Smooth muscle cell (in vitro differentiated cells): ENCODE measurements around the gene PTPRT. TPM values are rescaled to one million over a fixed set of nuclear protein-coding genes. Genes with fewer than 3 reads are reported as not detected.

ENCODE experiments used
- DNase-seq: peaks from one replicate; lab custom pipeline; 2025; ENCODE audit not compliant: unreplicated experiment; lab: John Stamatoyannopoulos, UW
- H2AFZ ChIP-seq: fragments of 200-600 bp; sonication (generic); 2 replicates; pipeline ENCODE4 v1.6.0; 2016; ENCODE audit warnings: antibody characterized with exemption, low read depth, mild to moderate bottlenecking
- H3F3A ChIP-seq: fragments of 200-600 bp; sonication (generic); 2 replicates; pipeline ENCODE4 v1.6.0; 2017; ENCODE audit warnings: antibody characterized with exemption, low read depth
- H3K27ac ChIP-seq: fragments of 200-600 bp; sonication (generic); 2 replicates; pipeline ENCODE4 v1.5.1; 2016; ENCODE audit warnings: low read depth, mild to moderate bottlenecking
- H3K27me3 ChIP-seq: fragments of 200-600 bp; sonication (generic); 2 replicates; pipeline ENCODE4 v1.6.1; 2016; ENCODE audit warnings: low read depth, mild to moderate bottlenecking
- H3K36me3 ChIP-seq: fragments of 200-600 bp; sonication (generic); 2 replicates; pipeline ENCODE4 v1.5.1; 2016; ENCODE audit warnings: low read depth
- H3K4me1 ChIP-seq: fragments of 200-600 bp; sonication (generic); 2 replicates; pipeline ENCODE4 v1.5.1; 2016; ENCODE audit warnings: low read depth
- H3K4me2 ChIP-seq: fragments of 200-600 bp; sonication (generic); 2 replicates; pipeline ENCODE4 v1.6.0; 2016; ENCODE audit warnings: mild to moderate bottlenecking
- H3K4me3 ChIP-seq: fragments of 200-600 bp; sonication (generic); 2 replicates; pipeline ENCODE4 v1.5.1; 2016; ENCODE audit warnings: mild to moderate bottlenecking
- H3K79me2 ChIP-seq: fragments of 200-600 bp; sonication (generic); 2 replicates; pipeline ENCODE4 v1.6.0; 2016; ENCODE audit warnings: low read depth, mild to moderate bottlenecking
- H3K9ac ChIP-seq: fragments of 200-600 bp; sonication (generic); 2 replicates; pipeline ENCODE4 v1.6.0; 2016; ENCODE audit warnings: low read depth
- H3K9me3 ChIP-seq: fragments of 200-600 bp; sonication (generic); replicated peaks from 2 replicates; pipeline ENCODE4 v1.5.1; 2016; ENCODE audit warnings: low read depth
- H4K20me1 ChIP-seq: fragments of 200-600 bp; sonication (generic); 2 replicates; pipeline ENCODE4 v1.6.0; 2016; ENCODE audit warnings: low read depth
- CTCF ChIP-seq: fragments of 200-600 bp; sonication (generic); IDR thresholded peaks from 2 replicates; pipeline ENCODE4 v1.5.1; 2017; ENCODE audit warnings: borderline replicate concordance, mild to moderate bottlenecking, antibody characterized with exemption; ENCODE audit not compliant: insufficient read depth, poor library complexity, severe bottlenecking
- WGBS: methylation state at CpG from one replicate; pipeline ENCODE4 v1.1.7; 2016; ENCODE audit warnings: low lambda C conversion rate; 5-methylcytosine and 5-hydroxymethylcytosine counted together
- polyA plus RNA-seq: library from polyadenylated mRNA; unstranded; fragments of >200 nt; fragmentation: Nextera tagmentation; extraction: Ambion mirVana; gene quantifications from 2 replicates; pipeline ENCODE4 v1.2.1, GENCODE V29; 2016
- total RNA-seq: library from RNA; depleted of rRNA; stranded (reverse); fragments of >200 nt; gene quantifications from 2 replicates; pipeline ENCODE4 v1.2.3, GENCODE V29; 2014

The PTPRT gene
- total and polyA plus RNA-seq, 2 experiments from 2014 or later: 0.99 to 2.1 TPM

- Histone ChIP-seq H2AFZ (no peak overlapping the region), H3K4me3 (no peak overlapping the region), H3K9me3 (no peaks in the 10 kb centered on the region), H3K27ac (no peak overlapping the region), H3K4me2 (no peak overlapping the region), H3F3A (no peaks in the 10 kb centered on the region), H3K36me3 (no peaks in the 10 kb centered on the region), H3K79me2 (no peaks in the 10 kb centered on the region), H3K9ac (no peak overlapping the region), H4K20me1 (no peaks in the 10 kb centered on the region), H3K4me1 (no peaks in the 10 kb centered on the region), H3K27me3 (no peaks in the 10 kb centered on the region)
- 100% methylated on average over 1 of the region's 1 CpG for WGBS
- no peak for TF ChIP-seq CTCF
- no peak for DNase-seq
Measured at GRCh38 chr20:42360621-42361020, 829.1 kb downstream of the PTPRT start.

- H2AFZ ChIP-seq: no peak overlapping the region
- no peak overlapping the region for H3K9ac ChIP-seq
- no peak overlapping the region for H3K27ac ChIP-seq
- H3F3A ChIP-seq: no peaks in the 10 kb centered on the region
- H3K4me3 ChIP-seq: no peak overlapping the region
- H3K4me2 ChIP-seq: no peak overlapping the region
- H3K4me1 ChIP-seq: no peaks in the 10 kb centered on the region
- H3K36me3 ChIP-seq: no peaks in the 10 kb centered on the region
- no peaks in the 10 kb centered on the region for H3K79me2 ChIP-seq
- TF ChIP-seq CTCF: no peak
- no peaks in the 10 kb centered on the region for H3K9me3 ChIP-seq
- DNase-seq: no peak
- 89% methylated on average over 10 of the region's 10 CpGs for WGBS
- no peaks in the 10 kb centered on the region for H4K20me1 ChIP-seq
- H3K27me3 ChIP-seq: no peaks in the 10 kb centered on the region
Measured at GRCh38 chr20:42359617-42360016, 830.1 kb downstream of the PTPRT start.

- Histone ChIP-seq H3K4me3 (no peak overlapping the region), H3K9me3 (no peaks in the 10 kb centered on the region), H3K79me2 (no peaks in the 10 kb centered on the region), H2AFZ (no peak overlapping the region), H4K20me1 (no peaks in the 10 kb centered on the region), H3F3A (no peaks in the 10 kb centered on the region), H3K36me3 (no peaks in the 10 kb centered on the region), H3K27ac (no peak overlapping the region), H3K9ac (no peak overlapping the region), H3K4me2 (no peak overlapping the region), H3K4me1 (no peaks in the 10 kb centered on the region), H3K27me3 (no peaks in the 10 kb centered on the region)
- TF ChIP-seq CTCF: no peak
- DNase-seq: no peak
- 77% methylated on average over 6 of the region's 6 CpGs for WGBS
Measured at GRCh38 chr20:42352096-42352495, 837.6 kb downstream of the PTPRT start.

- no peaks in the 10 kb centered on the region for H3K9me3 ChIP-seq
- DNase-seq: no peak
- H3K9ac ChIP-seq: no peak overlapping the region
- no peaks in the 10 kb centered on the region for H3K27me3 ChIP-seq
- no peak for TF ChIP-seq CTCF
- WGBS: 85% methylated on average over 7 of the region's 7 CpGs
- H3K4me2 ChIP-seq: no peak overlapping the region
- no peak overlapping the region for H2AFZ ChIP-seq
- no peaks in the 10 kb centered on the region for H3K4me1 ChIP-seq
- H3K36me3 ChIP-seq: no peaks in the 10 kb centered on the region
- H3K4me3 ChIP-seq: no peak overlapping the region
- no peak overlapping the region for H3K27ac ChIP-seq
- H3K79me2 ChIP-seq: no peaks in the 10 kb centered on the region
- no peaks in the 10 kb centered on the region for H3F3A ChIP-seq
- no peaks in the 10 kb centered on the region for H4K20me1 ChIP-seq
Measured at GRCh38 chr20:42350521-42350920, 839.2 kb downstream of the PTPRT start.
